Measurements from ENCODE around the gene CYP4V2.

CYP4V2 gene

GRCh38 chr4:186189656-186190055, 1.7 kb upstream of the CYP4V2 start:
- DNase-seq, result peak; percentile 20

DNA sequence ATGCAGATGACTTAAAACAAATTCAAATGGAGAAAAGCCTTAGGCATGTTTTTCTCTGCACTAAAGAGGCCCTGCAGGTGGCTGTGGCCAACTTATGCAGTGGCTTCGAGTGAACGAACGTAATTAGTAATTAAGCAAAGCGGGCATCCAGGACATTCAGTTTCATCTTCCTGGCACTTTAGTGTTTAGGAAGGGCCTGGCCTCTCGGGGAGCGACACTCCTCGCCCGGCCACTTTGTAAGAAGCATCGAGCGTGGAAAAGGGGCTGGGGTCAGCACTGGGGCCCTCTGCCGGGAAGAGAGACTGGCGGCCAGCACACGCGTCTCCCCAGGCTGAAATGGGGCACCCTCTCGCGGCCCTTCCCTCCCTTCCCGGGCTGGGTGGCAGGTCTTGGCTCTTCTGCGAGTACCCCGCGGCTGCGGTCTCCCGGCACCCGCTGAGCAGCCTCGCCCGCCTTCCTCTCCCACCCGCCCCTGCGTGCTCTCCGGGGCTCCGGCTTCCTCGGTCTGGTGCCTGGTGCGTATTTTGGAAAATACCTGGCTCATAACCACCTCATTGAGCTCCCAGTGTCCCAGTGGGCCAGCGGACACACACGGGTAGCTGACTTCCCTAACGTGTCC, 677 bp upstream of the CYP4V2 start:
- DNase-seq, result peak; percentile 69

GRCh38 chr4:186192066-186192612, 772 bp downstream of the CYP4V2 start:
- peak; percentile 58 for DNase-seq

DNA sequence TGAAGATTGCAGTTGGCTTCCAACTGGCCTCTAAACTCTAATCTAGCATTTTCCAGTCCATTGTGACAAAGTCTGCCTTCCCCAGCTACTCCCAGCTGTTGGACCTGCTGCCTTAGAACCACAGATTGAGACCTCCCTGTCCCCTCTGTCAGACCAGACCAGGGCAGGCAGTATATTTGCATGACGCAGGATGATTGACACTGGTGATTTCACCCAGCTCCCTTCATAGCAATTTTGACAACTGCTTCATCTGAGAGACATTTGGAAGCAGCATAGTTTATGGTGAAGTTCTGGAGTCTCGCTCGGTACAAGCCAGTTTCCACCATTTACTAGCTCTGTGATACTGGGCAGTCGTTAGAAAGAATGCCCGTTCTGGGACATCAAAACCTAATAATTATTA, 2.5 kb downstream of the CYP4V2 start:
- no peak for DNase-seq

- DNase-seq, result no peak
Measured at GRCh38 chr4:186196063-186196462, 4.7 kb downstream of the CYP4V2 start.

DNA sequence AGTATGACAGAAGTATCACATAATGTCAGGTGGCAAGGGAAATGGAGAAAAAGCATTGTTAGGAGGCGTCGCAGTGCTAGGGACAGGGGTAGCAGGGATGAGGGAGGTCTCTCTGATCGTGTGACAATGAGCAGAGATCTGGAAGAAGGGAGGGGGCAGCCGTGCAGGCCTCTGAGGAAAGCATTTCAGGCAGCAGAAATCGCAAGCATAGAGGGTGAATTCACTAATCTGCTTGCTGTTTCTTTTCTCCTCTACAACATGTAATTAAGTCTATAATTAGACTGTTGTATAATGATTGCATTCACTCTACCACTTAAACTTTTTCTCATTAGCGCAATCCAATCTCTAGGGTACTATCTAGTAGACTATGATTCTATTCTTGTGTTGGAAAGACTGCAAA, 9.1 kb downstream of the CYP4V2 start:
- DNase-seq, result no peak

GRCh38 chr4:186201010-186201409, 9.6 kb downstream of the CYP4V2 start:
- DNase-seq, result no peak

GRCh38 chr4:186201535-186202230, 10.3 kb downstream of the CYP4V2 start:
- peak; percentile 86 for DNase-seq

DNA sequence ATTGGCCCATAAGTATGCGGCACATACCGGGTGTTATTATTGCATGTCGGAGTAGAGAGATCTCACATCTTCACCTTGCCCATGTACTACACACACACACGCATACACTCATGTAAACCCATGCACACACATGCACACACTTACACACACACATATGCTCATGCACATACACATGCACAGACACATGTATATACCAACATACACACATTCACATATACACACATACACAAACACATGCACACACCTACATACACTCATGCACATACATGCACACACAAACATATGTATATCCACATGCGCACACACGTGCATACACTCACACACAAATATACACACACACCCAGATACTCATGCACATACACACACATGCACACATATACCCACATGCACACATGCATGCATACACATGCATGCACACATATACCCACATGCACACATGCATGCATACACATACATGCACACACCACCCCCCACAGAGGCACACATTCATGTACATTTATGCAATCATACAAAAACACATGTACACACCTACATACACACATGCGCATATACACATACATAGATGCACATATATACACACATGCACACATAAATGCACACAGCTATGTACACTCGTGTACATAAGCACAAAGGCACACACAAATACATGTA, 11.2 kb downstream of the CYP4V2 start:
- no peak for DNase-seq

- peak; percentile 82 for DNase-seq
Measured at GRCh38 chr4:186203406-186203805, 12.0 kb downstream of the CYP4V2 start.

- DNase-seq, result peak; percentile 81
Measured at GRCh38 chr4:186204103-186204559, 12.8 kb downstream of the CYP4V2 start.

DNA sequence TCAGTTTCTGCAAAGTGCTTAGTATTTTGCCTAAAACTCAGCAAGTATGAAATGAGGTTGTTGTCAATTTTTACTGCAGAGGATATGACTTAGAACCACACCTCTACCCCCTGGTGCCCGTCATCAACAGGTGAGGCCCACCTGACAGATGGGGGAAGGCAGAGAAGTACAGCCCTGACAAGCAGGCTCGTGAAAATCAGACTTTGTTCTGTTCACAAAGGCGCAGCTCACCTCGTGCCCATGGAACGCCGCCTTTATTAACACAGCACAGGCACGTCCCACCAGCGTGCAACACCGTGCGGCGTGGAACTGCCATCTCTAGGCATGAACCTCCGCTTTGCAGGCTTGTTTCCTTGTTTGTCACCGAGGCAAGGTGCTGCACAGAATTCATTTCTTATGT, 13.3 kb downstream of the CYP4V2 start:
- no peak for DNase-seq

DNA sequence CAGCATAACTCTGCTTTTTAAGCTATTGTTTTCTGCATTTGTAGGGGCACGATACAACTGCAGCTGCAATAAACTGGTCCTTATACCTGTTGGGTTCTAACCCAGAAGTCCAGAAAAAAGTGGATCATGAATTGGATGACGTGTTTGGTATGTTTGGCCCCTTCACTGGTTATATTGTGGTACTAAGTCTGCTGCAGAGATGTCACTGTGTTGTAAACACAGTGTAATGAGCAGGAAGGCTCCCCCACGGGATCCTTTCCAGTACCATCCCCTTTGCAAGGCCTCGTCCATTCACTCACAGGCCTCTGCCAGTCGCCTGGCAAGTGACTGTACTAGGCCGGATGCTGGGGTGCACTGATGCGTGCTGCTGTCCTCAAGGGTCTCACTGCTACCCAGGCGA, 13.8 kb downstream of the CYP4V2 start:
- DNase-seq, result no peak

- no peak for DNase-seq
Measured at GRCh38 chr4:186216465-186217024, 25.2 kb downstream of the CYP4V2 start.

- no peak for DNase-seq
Measured at GRCh38 chr4:186217733-186218293, 26.4 kb downstream of the CYP4V2 start.

- DNase-seq, result no peak
Measured at GRCh38 chr4:186221624-186222023, 30.3 kb downstream of the CYP4V2 start.

- DNase-seq, result no peak
Measured at GRCh38 chr4:186225848-186226247, 34.5 kb downstream of the CYP4V2 start.

GRCh38 chr4:186226521-186227189, 35.3 kb downstream of the CYP4V2 start:
- no peak for DNase-seq

GRCh38 chr4:186227221-186227620, 35.9 kb downstream of the CYP4V2 start, which contains the start of gene KLKB1:
Gene KLKB1 (plus strand): TSS chr4:186227507. CDS start chr4:186228196, 689 bp downstream.
- no peak for DNase-seq

DNA sequence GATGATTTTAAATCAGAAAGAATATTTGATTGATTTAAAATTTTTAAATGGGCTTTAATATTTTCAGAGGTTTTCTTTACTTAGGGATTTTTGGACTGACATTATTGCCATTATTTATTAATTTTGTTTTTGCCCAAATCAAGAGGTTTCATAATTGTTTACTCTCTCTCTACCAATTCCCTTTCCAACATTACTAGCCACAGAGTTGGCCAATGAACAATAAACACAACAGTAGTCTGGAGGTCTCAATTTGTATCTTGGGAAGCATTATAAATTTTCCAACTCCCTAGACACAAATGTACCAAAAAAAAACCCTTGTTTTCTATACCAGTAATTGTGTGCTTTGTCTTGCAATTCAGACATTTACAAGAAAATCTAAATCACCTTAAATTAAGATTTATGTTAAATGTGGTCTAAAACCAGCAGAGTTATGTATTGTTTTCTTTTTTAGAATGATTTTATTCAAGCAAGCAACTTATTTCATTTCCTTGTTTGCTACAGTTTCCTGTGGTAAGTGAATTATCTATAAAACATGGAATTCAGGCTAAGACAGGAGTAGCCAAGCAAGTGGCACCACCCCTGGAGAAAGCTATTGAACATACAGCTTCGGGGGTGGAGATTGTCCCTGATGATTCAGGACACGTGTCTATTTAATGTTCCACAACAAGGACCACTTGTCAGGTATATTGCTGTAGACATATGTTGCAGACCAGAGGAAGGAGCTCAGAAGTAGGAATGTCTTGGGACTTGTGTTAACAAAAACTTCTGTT, 36.6 kb downstream of the CYP4V2 start:
- no peak for DNase-seq

DNA sequence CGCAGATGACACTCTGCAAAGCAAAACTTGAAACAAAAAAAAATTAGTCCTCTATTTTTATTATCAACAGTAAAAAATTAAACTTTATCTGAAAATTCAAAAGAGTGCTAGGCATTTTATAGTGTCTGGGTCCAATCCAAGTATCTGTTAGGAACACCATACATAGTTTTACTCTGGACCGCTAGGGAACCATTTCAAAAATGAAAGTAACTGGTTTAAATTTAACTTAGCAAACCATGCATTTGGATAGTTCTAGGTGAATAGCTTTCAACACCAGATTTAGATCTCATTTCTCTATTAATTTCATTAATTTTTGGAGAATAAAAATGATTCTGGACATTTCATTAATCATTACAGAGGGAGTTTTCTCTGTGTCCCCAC, 37.1 kb downstream of the CYP4V2 start:
- DNase-seq, result no peak

- no peak for DNase-seq
Measured at GRCh38 chr4:186234367-186234766, 43.0 kb downstream of the CYP4V2 start.
